Astrocyte (in vitro differentiated cells and primary cell): ENCODE measurements around the gene FLACC1. TPM values are rescaled to one million over a fixed set of nuclear protein-coding genes. Genes with fewer than 3 reads are reported as not detected.

Experiments used
- DNase-seq: peaks from one replicate; pipeline ENCODE4 v3.0.0-alpha.2; 2010; ENCODE audit warnings: low read depth
- FAIRE-seq: peaks from 2 replicates; lab custom pipeline; 2011; peaks lifted over from hg19 to GRCh38; lab: Jason Lieb, UNC
- H2AFZ ChIP-seq: 2 replicates; pipeline ENCODE4 v1.6.0; 2012; ENCODE audit warnings: low read depth, low read length, inconsistent platforms
- H3K27ac ChIP-seq: 2 replicates; pipeline ENCODE4 v1.5.1; 2011; ENCODE audit warnings: low read depth, low read length, inconsistent platforms
- H3K27me3 ChIP-seq: 2 replicates; pipeline ENCODE4 v1.6.0; 2011; ENCODE audit warnings: low read length, inconsistent platforms; ENCODE audit not compliant: insufficient read depth
- H3K36me3 ChIP-seq: 2 replicates; pipeline ENCODE4 v1.5.1; 2011; ENCODE audit warnings: low read length, inconsistent platforms; ENCODE audit not compliant: insufficient read depth
- H3K4me1 ChIP-seq: 2 replicates; pipeline ENCODE4 v1.5.1; 2011; ENCODE audit warnings: low read length, inconsistent platforms; ENCODE audit not compliant: insufficient read depth
- H3K4me2 ChIP-seq: 2 replicates; pipeline ENCODE4 v1.6.0; 2012; ENCODE audit warnings: low read length, inconsistent platforms
- H3K4me3 ChIP-seq: 2 replicates; pipeline ENCODE4 v1.5.1; 2011; ENCODE audit warnings: low read depth, mild to moderate bottlenecking, low read length, inconsistent platforms; ENCODE audit not compliant: insufficient read depth
- H3K79me2 ChIP-seq: 2 replicates; pipeline ENCODE4 v1.6.0; 2012; ENCODE audit warnings: mild to moderate bottlenecking, low read length, inconsistent platforms; ENCODE audit not compliant: insufficient read depth
- H3K9ac ChIP-seq: 2 replicates; pipeline ENCODE4 v1.6.0; 2012; ENCODE audit warnings: mild to moderate bottlenecking, low read length, inconsistent platforms
- H3K9me3 ChIP-seq: 2 replicates; pipeline ENCODE4 v1.5.1; 2012; ENCODE audit warnings: low read depth, mild to moderate bottlenecking, low read length, inconsistent platforms; ENCODE audit not compliant: insufficient read depth
- H4K20me1 ChIP-seq: 2 replicates; pipeline ENCODE4 v1.6.0; 2012; ENCODE audit warnings: low read length, inconsistent platforms; ENCODE audit not compliant: insufficient read depth
- H3K27ac Mint-ChIP-seq: one replicate; pipeline ENCODE4 v1.8.0; 2021; ENCODE audit warnings: mild to moderate bottlenecking, mixed read lengths; ENCODE audit not compliant: unreplicated experiment
- H3K27me3 Mint-ChIP-seq: one replicate; pipeline ENCODE4 v1.8.0; 2021; ENCODE audit warnings: low read depth, mixed read lengths; ENCODE audit not compliant: unreplicated experiment
- H3K36me3 Mint-ChIP-seq: one replicate; pipeline ENCODE4 v1.8.0; 2021; ENCODE audit warnings: low read depth, mixed read lengths; ENCODE audit not compliant: unreplicated experiment
- H3K4me1 Mint-ChIP-seq: one replicate; pipeline ENCODE4 v1.8.0; 2021; ENCODE audit warnings: low read depth, mixed read lengths; ENCODE audit not compliant: unreplicated experiment
- H3K4me3 Mint-ChIP-seq: one replicate; pipeline ENCODE4 v1.8.0; 2021; ENCODE audit warnings: mild to moderate bottlenecking, moderate library complexity, mixed read lengths; ENCODE audit not compliant: unreplicated experiment
- H3K9me3 Mint-ChIP-seq: one replicate; pipeline ENCODE4 v1.8.0; 2021; ENCODE audit warnings: mild to moderate bottlenecking, mixed read lengths; ENCODE audit not compliant: unreplicated experiment
- EZH2 ChIP-seq: IDR thresholded peaks from 2 replicates; pipeline ENCODE4 v1.6.1; 2012; ENCODE audit warnings: mild to moderate bottlenecking, low read length, inconsistent platforms; ENCODE audit not compliant: insufficient read depth
- total RNA-seq: library from RNA; stranded (reverse); gene quantifications from 2 replicates; pipeline ENCODE4 v1.2.1, GENCODE V29; 2021
- TF ChIP-seq, protein P1 (sequence below): IDR thresholded peaks from 2 replicates; pipeline ENCODE4 v1.5.1; 2011; ENCODE audit warnings: low read depth, mild to moderate bottlenecking, inconsistent platforms, low read length, moderate library complexity; ENCODE audit not compliant: insufficient read depth

FLACC1 gene
- total RNA-seq, 1 donor from 2014 or later: 2.2 TPM

GRCh38 chr2:201258666-201259615 is 98.2 kb downstream of the FLACC1 start:
- H3K4me1 Mint-ChIP-seq: peaks cover 36% of the 10 kb centered on the region
- TF ChIP-seq, protein P1, sequence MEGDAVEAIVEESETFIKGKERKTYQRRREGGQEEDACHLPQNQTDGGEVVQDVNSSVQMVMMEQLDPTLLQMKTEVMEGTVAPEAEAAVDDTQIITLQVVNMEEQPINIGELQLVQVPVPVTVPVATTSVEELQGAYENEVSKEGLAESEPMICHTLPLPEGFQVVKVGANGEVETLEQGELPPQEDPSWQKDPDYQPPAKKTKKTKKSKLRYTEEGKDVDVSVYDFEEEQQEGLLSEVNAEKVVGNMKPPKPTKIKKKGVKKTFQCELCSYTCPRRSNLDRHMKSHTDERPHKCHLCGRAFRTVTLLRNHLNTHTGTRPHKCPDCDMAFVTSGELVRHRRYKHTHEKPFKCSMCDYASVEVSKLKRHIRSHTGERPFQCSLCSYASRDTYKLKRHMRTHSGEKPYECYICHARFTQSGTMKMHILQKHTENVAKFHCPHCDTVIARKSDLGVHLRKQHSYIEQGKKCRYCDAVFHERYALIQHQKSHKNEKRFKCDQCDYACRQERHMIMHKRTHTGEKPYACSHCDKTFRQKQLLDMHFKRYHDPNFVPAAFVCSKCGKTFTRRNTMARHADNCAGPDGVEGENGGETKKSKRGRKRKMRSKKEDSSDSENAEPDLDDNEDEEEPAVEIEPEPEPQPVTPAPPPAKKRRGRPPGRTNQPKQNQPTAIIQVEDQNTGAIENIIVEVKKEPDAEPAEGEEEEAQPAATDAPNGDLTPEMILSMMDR: no peak
- TF ChIP-seq EZH2: no peak
- FAIRE-seq (no peak), DNase-seq (no peak)
- Histone ChIP-seq H3K4me2 (peak overlapping the region; percentile 94), H2AFZ (peak overlapping the region; percentile 87), H4K20me1 (no peaks in the 10 kb centered on the region), H3K9me3 (no peaks in the 10 kb centered on the region), H3K79me2 (peaks cover 38% of the 10 kb centered on the region), H3K27me3 (no peaks in the 10 kb centered on the region), H3K4me1 (peaks cover 15% of the 10 kb centered on the region), H3K36me3 (no peaks in the 10 kb centered on the region), H3K9ac (peak overlapping the region; percentile 92), H3K27ac (peak overlapping the region; percentile 94), H3K4me3 (peak overlapping the region; percentile 77)
- peak overlapping the region; percentile 99 for H3K27ac Mint-ChIP-seq
- H3K9me3 Mint-ChIP-seq: no peaks in the 10 kb centered on the region
- H3K36me3 Mint-ChIP-seq: no peaks in the 10 kb centered on the region
- peak overlapping the region; percentile 90 for H3K4me3 Mint-ChIP-seq
- no peaks in the 10 kb centered on the region for H3K27me3 Mint-ChIP-seq

- H3K9me3 Mint-ChIP-seq: no peaks in the 10 kb centered on the region
- H3K4me3 Mint-ChIP-seq: peak overlapping the region; percentile 90
- no peaks in the 10 kb centered on the region for H3K36me3 Mint-ChIP-seq
- peaks cover 15% of the 10 kb centered on the region for H3K4me1 ChIP-seq
- no peaks in the 10 kb centered on the region for H3K9me3 ChIP-seq
- peak; percentile 41 for FAIRE-seq
- H3K27me3 ChIP-seq: no peaks in the 10 kb centered on the region
- H3K27ac Mint-ChIP-seq: peak overlapping the region; percentile 99
- peak overlapping the region; percentile 94 for H3K27ac ChIP-seq
- peak overlapping the region; percentile 94 for H3K4me2 ChIP-seq
- H3K4me3 ChIP-seq: peak overlapping the region; percentile 77
- peak overlapping the region; percentile 92 for H3K9ac ChIP-seq
- H3K79me2 ChIP-seq: peaks cover 36% of the 10 kb centered on the region
- DNase-seq: peak; percentile 74
- H2AFZ ChIP-seq: peak overlapping the region; percentile 87
- no peaks in the 10 kb centered on the region for H3K36me3 ChIP-seq
- no peaks in the 10 kb centered on the region for H4K20me1 ChIP-seq
- H3K27me3 Mint-ChIP-seq: no peaks in the 10 kb centered on the region
- no peak for TF ChIP-seq EZH2
- TF ChIP-seq, protein P1: no peak
- H3K4me1 Mint-ChIP-seq: peaks cover 32% of the 10 kb centered on the region
These were observed 99.0 kb downstream of the FLACC1 start for GRCh38 chr2:201257956-201258665.
